Vagina (tissue), 2 donors: ENCODE measurements around the gene SLC40A1. TPM values are rescaled to one million over a fixed set of nuclear protein-coding genes. Genes with fewer than 3 reads are reported as not detected.

Experiments used
- DNase-seq, 2 donors: peaks; one replicate each; pipeline ENCODE4 v3.0.0-alpha.2; 2017; ENCODE audit errors: extremely low spot score in 2 of 2
- H3K27ac ChIP-seq: fragments of 200-600 bp; sonication (generic); one replicate; pipeline ENCODE4 v1.5.1; 2019
- H3K27me3 ChIP-seq: fragments of 200-600 bp; sonication (generic); one replicate; pipeline ENCODE4 v1.5.1; 2019
- H3K36me3 ChIP-seq, 2 donors: fragments of 200-600 bp; sonication (generic); one replicate each; pipeline ENCODE4 v1.5.1; 2017 to 2019
- H3K4me1 ChIP-seq: fragments of 200-600 bp; sonication (generic); one replicate; pipeline ENCODE4 v1.5.1; 2019
- H3K4me3 ChIP-seq, 2 donors: fragments of 200-600 bp; sonication (generic); 1 replicate in 1 of 2; 2 replicates in 1 of 2; pipeline ENCODE4 v1.5.1; 2016 to 2019
- H3K9me3 ChIP-seq: fragments of 200-600 bp; sonication (generic); one replicate; pipeline ENCODE4 v1.5.1; 2019
- CTCF ChIP-seq, 3 experiments: fragments of 450-650 bp in 2 of 3; fragments of 200-600 bp in 1 of 3; sonication (generic) in 1 of 3; IDR thresholded peaks; one replicate each; pipeline ENCODE4 v1.5.1; 2017 to 2019; ENCODE audit warnings: antibody characterized with exemption in 3 of 3, mild to moderate bottlenecking in 2 of 3, moderate library complexity in 2 of 3
- POLR2A ChIP-seq, 2 donors: fragments of 450-650 bp; IDR thresholded peaks; one replicate each; pipeline ENCODE4 v1.6.1; 2017; ENCODE audit warnings: antibody characterized with exemption in 2 of 2, mild to moderate bottlenecking in 2 of 2, moderate library complexity in 2 of 2
- POLR2AphosphoS5 ChIP-seq, 2 donors: sonication (generic); formaldehyde crosslinking; IDR thresholded peaks; one replicate each; pipeline ENCODE4 v1.9.0; 2017; ENCODE audit warnings: antibody characterized with exemption in 2 of 2, mild to moderate bottlenecking in 2 of 2, low read depth in 1 of 2; ENCODE audit not compliant: insufficient read depth in 1 of 2
- intact Hi-C: fragments of 100-400 bp; cut with DNase I; formaldehyde crosslinking; loops from one replicate; pipeline ENCODE4 v1.15.1; 2023
- total RNA-seq: library from RNA; depleted of rRNA; stranded (reverse); fragments of >200 nt; gene quantifications from one replicate; pipeline ENCODE4 v1.2.3, GENCODE V29; 2016

The SLC40A1 gene
- total RNA-seq, 1 donor from 2014 or later, result 53.3 TPM

GRCh38 chr2:189512879-189513278 lies 67.7 kb downstream of the SLC40A1 start:
- intact Hi-C loops, result no loop called here
- Histone ChIP-seq H3K4me1 (no peaks in the 10 kb centered on the region), H3K4me3 (no peak overlapping the region), H3K27me3 (no peaks in the 10 kb centered on the region), H3K27ac (no peak overlapping the region), H3K9me3 (no peaks in the 10 kb centered on the region), H3K36me3 (no peaks in the 10 kb centered on the region)
- DNase-seq, result no peak
- no peak for TF ChIP-seq CTCF (IDR thresholded peaks at IDR 0.05)
- no peak for TF ChIP-seq POLR2A (IDR thresholded peaks at IDR 0.05)
- TF ChIP-seq POLR2AphosphoS5 (IDR thresholded peaks at IDR 0.05; ENCODE audit: insufficient read depth in 1 of 2, low read depth in 1 of 2), result no peak

GRCh38 chr2:189511960-189512319 lies 68.6 kb downstream of the SLC40A1 start:
- Histone ChIP-seq H3K27me3 (no peaks in the 10 kb centered on the region), H3K27ac (no peak overlapping the region), H3K4me1 (no peaks in the 10 kb centered on the region), H3K9me3 (no peaks in the 10 kb centered on the region), H3K4me3 (no peak overlapping the region), H3K36me3 (no peaks in the 10 kb centered on the region)
- intact Hi-C loops, result no loop called here
- no peak for DNase-seq
- TF ChIP-seq CTCF (IDR thresholded peaks at IDR 0.05) (no peak), POLR2AphosphoS5 (IDR thresholded peaks at IDR 0.05; ENCODE audit: insufficient read depth in 1 of 2, low read depth in 1 of 2) (no peak), POLR2A (IDR thresholded peaks at IDR 0.05) (no peak)

GRCh38 chr2:189511210-189511959 lies 69.2 kb downstream of the SLC40A1 start:
- H3K36me3 ChIP-seq, result no peaks in the 10 kb centered on the region
- H3K27ac ChIP-seq, result no peak overlapping the region
- H3K27me3 ChIP-seq, result no peaks in the 10 kb centered on the region
- no peak for DNase-seq
- no peaks in the 10 kb centered on the region for H3K4me1 ChIP-seq
- no peaks in the 10 kb centered on the region for H3K9me3 ChIP-seq
- no peak for TF ChIP-seq CTCF (IDR thresholded peaks at IDR 0.05)
- no peak for TF ChIP-seq POLR2A (IDR thresholded peaks at IDR 0.05)
- TF ChIP-seq POLR2AphosphoS5 (IDR thresholded peaks at IDR 0.05; ENCODE audit: insufficient read depth in 1 of 2, low read depth in 1 of 2), result no peak
- intact Hi-C loops, result no loop called here
- H3K4me3 ChIP-seq, result no peak overlapping the region

Other genes starting within 250 kb of the SLC40A1 start
- gene WDR75, start 139.3 kb downstream of the SLC40A1 start, total RNA-seq, result 30.7 TPM
- gene ASNSD1, start 80.7 kb upstream of the SLC40A1 start, total RNA-seq, result 44.7 TPM
- gene ANKAR, start 93.9 kb upstream of the SLC40A1 start, total RNA-seq, result 17.4 TPM
- gene OSGEPL1, start 182.0 kb upstream of the SLC40A1 start, total RNA-seq, result 8.1 TPM
- 58.9 TPM for gene ORMDL1, start 203.6 kb upstream of the SLC40A1 start, total RNA-seq
- gene PMS1, start 203.7 kb upstream of the SLC40A1 start, total RNA-seq, result 20.1 TPM